Liver (tissue), 10 donors: ENCODE measurements around the gene OPRL1. TPM values are rescaled to one million over a fixed set of nuclear protein-coding genes. Genes with fewer than 3 reads are reported as not detected.

Source experiments
- DNase-seq: peaks from one replicate; pipeline ENCODE4 v3.0.0-alpha.2; 2017; ENCODE audit warnings: low spot score
- H3K27ac ChIP-seq, 2 donors: one replicate each; pipeline ENCODE4 v1.7.0; 2013; ENCODE audit warnings: inconsistent platforms in 2 of 2, low read length in 2 of 2, control low read depth in 1 of 2, low read depth in 1 of 2, mild to moderate bottlenecking in 1 of 2
- H3K27me3 ChIP-seq, 4 donors: one replicate each; pipeline versions ENCODE4 v1.6.1 to v1.7.0; 2013; ENCODE audit warnings: low read length in 3 of 4, inconsistent platforms in 1 of 4, mild to moderate bottlenecking in 1 of 4, moderate library complexity in 1 of 4; ENCODE audit not compliant: control insufficient read depth in 4 of 4, insufficient read depth in 4 of 4
- H3K36me3 ChIP-seq, 4 donors: one replicate each; pipeline versions ENCODE4 v1.6.1 to v1.7.0; 2013; ENCODE audit warnings: low read length in 3 of 4, mild to moderate bottlenecking in 3 of 4, low read depth in 1 of 4, moderate library complexity in 1 of 4; ENCODE audit not compliant: control insufficient read depth in 4 of 4, insufficient read depth in 3 of 4
- H3K4me1 ChIP-seq, 4 donors: one replicate each; pipeline versions ENCODE4 v1.6.1 to v1.7.0; 2013; ENCODE audit warnings: low read length in 3 of 4, mild to moderate bottlenecking in 3 of 4, moderate library complexity in 1 of 4; ENCODE audit not compliant: control insufficient read depth in 4 of 4, insufficient read depth in 4 of 4
- H3K4me3 ChIP-seq, 3 donors: one replicate each; pipeline versions ENCODE4 v1.6.1 to v1.7.0; 2013; ENCODE audit warnings: low read length in 3 of 3, control low read depth in 1 of 3, low read depth in 1 of 3, mild to moderate bottlenecking in 1 of 3
- H3K9ac ChIP-seq, 2 donors: one replicate each; pipeline ENCODE4 v1.7.0; 2013; ENCODE audit warnings: low read length in 2 of 2, mild to moderate bottlenecking in 2 of 2, moderate library complexity in 2 of 2, control low read depth in 1 of 2, low read depth in 1 of 2
- H3K9me3 ChIP-seq, 4 donors: one replicate each; pipeline versions ENCODE4 v1.6.1 to v1.7.0; 2013; ENCODE audit warnings: low read length in 3 of 4; ENCODE audit not compliant: control insufficient read depth in 4 of 4
- ATF3 ChIP-seq: IDR thresholded peaks from 2 replicates; pipeline ENCODE4 v1.6.1; 2016; ENCODE audit warnings: antibody characterized with exemption
- FOXA1 ChIP-seq: IDR thresholded peaks from 2 replicates; pipeline ENCODE4 v1.6.1; 2016; ENCODE audit warnings: antibody characterized with exemption
- FOXA2 ChIP-seq: IDR thresholded peaks from 2 replicates; pipeline ENCODE4 v1.6.1; 2016; ENCODE audit warnings: antibody characterized with exemption
- GABPA ChIP-seq, 2 donors: IDR thresholded peaks in 1 of 2; conservative IDR thresholded peaks in 1 of 2; 2 replicates each; pipeline ENCODE4 v1.6.1; 2016; ENCODE audit warnings: antibody characterized with exemption in 2 of 2, mild to moderate bottlenecking in 1 of 2, moderate library complexity in 1 of 2
- HNF4A ChIP-seq, 2 donors: conservative IDR thresholded peaks; 2 replicates each; pipeline ENCODE4 v1.6.1; 2016; ENCODE audit warnings: antibody characterized with exemption in 2 of 2, mild to moderate bottlenecking in 2 of 2
- HNF4G ChIP-seq: IDR thresholded peaks from 2 replicates; pipeline ENCODE4 v1.6.1; 2016; ENCODE audit warnings: antibody characterized with exemption
- JUND ChIP-seq, 2 donors: IDR thresholded peaks; 2 replicates each; pipeline ENCODE4 v1.6.1; 2016; ENCODE audit warnings: antibody characterized with exemption in 2 of 2
- MAX ChIP-seq: IDR thresholded peaks from 2 replicates; pipeline ENCODE4 v1.6.1; 2016; ENCODE audit warnings: antibody characterized with exemption
- NR2F2 ChIP-seq: IDR thresholded peaks from 2 replicates; pipeline ENCODE4 v1.6.1; 2016; ENCODE audit warnings: antibody characterized with exemption
- RAD21 ChIP-seq, 2 donors: IDR thresholded peaks; 2 replicates each; pipeline ENCODE4 v1.6.1; 2016; ENCODE audit warnings: antibody characterized with exemption in 2 of 2, mild to moderate bottlenecking in 2 of 2
- RXRA ChIP-seq, 2 donors: IDR thresholded peaks; 2 replicates each; pipeline ENCODE4 v1.6.1; 2017 to 2018; ENCODE audit warnings: antibody characterized with exemption in 2 of 2, mild to moderate bottlenecking in 1 of 2
- SP1 ChIP-seq: IDR thresholded peaks from 2 replicates; pipeline ENCODE4 v1.6.1; 2018; ENCODE audit warnings: antibody characterized with exemption, mild to moderate bottlenecking
- YY1 ChIP-seq: IDR thresholded peaks from 2 replicates; pipeline ENCODE4 v1.6.1; 2016; ENCODE audit warnings: antibody characterized with exemption, mild to moderate bottlenecking
- ZBTB33 ChIP-seq: IDR thresholded peaks from 2 replicates; pipeline ENCODE4 v1.6.1; 2016; ENCODE audit warnings: antibody characterized with exemption
- WGBS: extraction: QIAGEN DNeasy Blood & Tissue Kit; methylation state at CpG from one replicate; pipeline ENCODE4 v1.1.7; 2013; 5-methylcytosine and 5-hydroxymethylcytosine counted together
- polyA plus RNA-seq, 2 donors: library from polyadenylated mRNA; stranded (reverse) in 1 of 2; unstranded in 1 of 2; fragments of 200-250 nt in 1 of 2; fragments of >200 nt in 1 of 2; fragmentation: Nextera tagmentation in 1 of 2; extraction: Ambion mirVana in 1 of 2; gene quantifications; one replicate each; pipeline versions ENCODE4 v1.2.1 to v1.2.3, GENCODE V29; 2013 to 2015
- small RNA-seq: library from RNA; depleted of rRNA; stranded (forward); fragments of <200 nt; gene quantifications from one replicate; pipeline ENCODE3, GENCODE V24; 2014
- total RNA-seq, 2 donors: library from RNA; depleted of rRNA; stranded (reverse); fragments of >200 nt; gene quantifications; one replicate each; pipeline ENCODE4 v1.2.3, GENCODE V29; 2014
- donor health status: healthy.
- donor health status: healthy.
- donor health status: healthy.
- donor health status: healthy.
- donor health status: healthy.

Gene OPRL1
- total and polyA plus RNA-seq, 4 donors, result 0.04 to 0.79 (median 0.35) TPM

- Histone ChIP-seq H3K4me3 (no peak overlapping the region), H3K27ac (no peak overlapping the region), H3K27me3 (no peaks in the 10 kb centered on the region), H3K9ac (no peak overlapping the region), H3K36me3 (no peaks in the 10 kb centered on the region), H3K4me1 (no peaks in the 10 kb centered on the region), H3K9me3 (peaks cover 0 to 5% (median 3%) of the 10 kb centered on the region in 4 donors)
- DNase-seq, result no peak
- TF ChIP-seq FOXA1, result no peak
- TF ChIP-seq NR2F2, result no peak
- no peak for TF ChIP-seq HNF4A (conservative IDR thresholded peaks at IDR 0.05)
- no peak for TF ChIP-seq GABPA (IDR thresholded peaks at IDR 0.05 in 1 of 2, conservative IDR thresholded peaks at IDR 0.05 in 1 of 2)
- no peak for TF ChIP-seq ZBTB33
- no peak for TF ChIP-seq RXRA (IDR thresholded peaks at IDR 0.05)
- TF ChIP-seq RAD21 (IDR thresholded peaks at IDR 0.05), result no peak
- TF ChIP-seq SP1, result no peak
- TF ChIP-seq MAX, result no peak
- no peak for TF ChIP-seq ATF3
- TF ChIP-seq YY1, result no peak
- TF ChIP-seq FOXA2, result no peak
- TF ChIP-seq HNF4G, result no peak
- TF ChIP-seq JUND (IDR thresholded peaks at IDR 0.05), result no peak
- 91% methylated on average over 26 of the region's 26 CpGs for WGBS
Measured at GRCh38 chr20:64149809-64150560, 70.1 kb downstream of the OPRL1 start.

Small RNA genes lying within 50 kb of the gene (small RNA-seq; reads per million reads assigned to genes)
- gene AL355803.1, result not detected
- gene MIR6813, result not detected

Other genes with a start within 250 kb of the OPRL1 start
- gene ZBTB46, start 248.8 kb upstream of the OPRL1 start, total RNA-seq, result 10 to 100 TPM in 1 of 2 donors, 1 to 10 TPM in 1; 8.2 to 12.1 TPM
- 1 to 10 TPM in 1 of 2 donors, under 1 TPM in 1; 0.79 to 1.2 TPM for gene ZBTB46, start 248.8 kb upstream of the OPRL1 start, polyA plus RNA-seq
- not detected for gene ABHD16B, start 218.6 kb upstream of the OPRL1 start, total RNA-seq
- under 1 TPM in 1 of 2 donors, not detected in 1; 0.10 TPM for gene ABHD16B, start 218.6 kb upstream of the OPRL1 start, polyA plus RNA-seq
- gene TPD52L2, start 214.8 kb upstream of the OPRL1 start, total RNA-seq, result 10 to 100 TPM; 25.3 to 31.2 TPM
- gene TPD52L2, start 214.8 kb upstream of the OPRL1 start, polyA plus RNA-seq, result 10 to 100 TPM; 12.3 to 33.0 TPM
- gene DNAJC5, start 185.0 kb upstream of the OPRL1 start, total RNA-seq, result 10 to 100 TPM; 22.4 to 28.6 TPM
- 10 to 100 TPM in 1 of 2 donors, 1 to 10 TPM in 1; 8.2 to 15.0 TPM for gene DNAJC5, start 185.0 kb upstream of the OPRL1 start, polyA plus RNA-seq
- 10 to 100 TPM; 16.4 to 20.4 TPM for gene UCKL1, start 123.7 kb upstream of the OPRL1 start, total RNA-seq
- gene UCKL1, start 123.7 kb upstream of the OPRL1 start, polyA plus RNA-seq, result 10 to 100 TPM; 16.4 to 20.1 TPM
- 10 to 100 TPM in 1 of 2 donors, 1 to 10 TPM in 1; 9.2 to 11.8 TPM for gene ZNF512B, start 110.2 kb upstream of the OPRL1 start, total RNA-seq
- gene ZNF512B, start 110.2 kb upstream of the OPRL1 start, polyA plus RNA-seq, result 10 to 100 TPM in 1 of 2 donors, 1 to 10 TPM in 1; 1.8 to 10.4 TPM
- gene SAMD10, start 100.4 kb upstream of the OPRL1 start, total RNA-seq, result 1 to 10 TPM; 1.4 to 2.8 TPM
- 1 to 10 TPM in 1 of 2 donors, under 1 TPM in 1; 0.74 to 3.4 TPM for gene SAMD10, start 100.4 kb upstream of the OPRL1 start, polyA plus RNA-seq
- gene PRPF6, start 99.0 kb upstream of the OPRL1 start, total RNA-seq, result 10 to 100 TPM; 24.2 to 24.9 TPM
- gene PRPF6, start 99.0 kb upstream of the OPRL1 start, polyA plus RNA-seq, result 10 to 100 TPM; 16.3 to 22.0 TPM
- gene C20orf204, start 43.9 kb upstream of the OPRL1 start, total RNA-seq, result under 1 TPM; 0.14 to 0.59 TPM
- gene C20orf204, start 43.9 kb upstream of the OPRL1 start, polyA plus RNA-seq, result under 1 TPM; 0.07 to 0.10 TPM
- 1 to 10 TPM; 2.1 to 3.1 TPM for gene SOX18, start 30.4 kb upstream of the OPRL1 start, total RNA-seq
- gene SOX18, start 30.4 kb upstream of the OPRL1 start, polyA plus RNA-seq, result 1 to 10 TPM; 1.1 to 5.8 TPM
- gene TCEA2, start 16.9 kb upstream of the OPRL1 start, total RNA-seq, result 1 to 10 TPM; 4.6 to 6.4 TPM
- gene TCEA2, start 16.9 kb upstream of the OPRL1 start, polyA plus RNA-seq, result 10 to 100 TPM; 17.2 to 22.6 TPM
- 10 to 100 TPM in 1 of 2 donors, 1 to 10 TPM in 1; 6.7 to 12.9 TPM for gene RGS19, start 564 bp upstream of the OPRL1 start, total RNA-seq
- gene RGS19, start 564 bp upstream of the OPRL1 start, polyA plus RNA-seq, result 1 to 10 TPM; 4.9 to 5.9 TPM
- not detected for gene LKAAEAR1, start 4.3 kb downstream of the OPRL1 start, total RNA-seq
- gene LKAAEAR1, start 4.3 kb downstream of the OPRL1 start, polyA plus RNA-seq, result under 1 TPM in 1 of 2 donors, not detected in 1; 0.08 TPM
- gene NPBWR2, start 27.5 kb downstream of the OPRL1 start, total RNA-seq, result not detected
- not detected for gene NPBWR2, start 27.5 kb downstream of the OPRL1 start, polyA plus RNA-seq
- 1 to 10 TPM in 1 of 2 donors, under 1 TPM in 1; under 0.01 to 6.5 TPM for gene MYT1, start 84.4 kb downstream of the OPRL1 start, total RNA-seq
- gene MYT1, start 84.4 kb downstream of the OPRL1 start, polyA plus RNA-seq, result under 1 TPM; 0.05 to 0.11 TPM
- gene PCMTD2, start 175.7 kb downstream of the OPRL1 start, total RNA-seq, result 10 to 100 TPM; 37.2 to 74.4 TPM
- gene PCMTD2, start 175.7 kb downstream of the OPRL1 start, polyA plus RNA-seq, result 10 to 100 TPM; 12.7 to 13.6 TPM